Osteocyte (in vitro differentiated cells): ENCODE measurements around the gene MTF2. TPM values are rescaled to one million over a fixed set of nuclear protein-coding genes. Genes with fewer than 3 reads are reported as not detected.

ENCODE experiments used
- DNase-seq: peaks from one replicate; pipeline ENCODE4 v3.0.0; 2021; ENCODE audit warnings: mixed read lengths; ENCODE audit not compliant: unreplicated experiment; ENCODE audit errors: extremely low spot score
- H3K27ac Mint-ChIP-seq: one replicate; pipeline ENCODE4 v1.8.0; 2021; ENCODE audit warnings: mild to moderate bottlenecking, mixed read lengths; ENCODE audit not compliant: unreplicated experiment
- H3K27me3 Mint-ChIP-seq: one replicate; pipeline ENCODE4 v1.8.0; 2021; ENCODE audit warnings: mixed read lengths; ENCODE audit not compliant: unreplicated experiment
- H3K36me3 Mint-ChIP-seq: one replicate; pipeline ENCODE4 v1.8.0; 2021; ENCODE audit warnings: mixed read lengths; ENCODE audit not compliant: unreplicated experiment
- H3K4me1 Mint-ChIP-seq: one replicate; pipeline ENCODE4 v1.8.0; 2021; ENCODE audit warnings: mixed read lengths; ENCODE audit not compliant: unreplicated experiment
- H3K4me3 Mint-ChIP-seq: one replicate; pipeline ENCODE4 v1.8.0; 2021; ENCODE audit warnings: mild to moderate bottlenecking, moderate library complexity, mixed read lengths; ENCODE audit not compliant: unreplicated experiment
- H3K9me3 Mint-ChIP-seq: one replicate; pipeline ENCODE4 v1.8.0; 2021; ENCODE audit warnings: mixed read lengths; ENCODE audit not compliant: unreplicated experiment
- CTCF ChIP-seq: fragments of 200-600 bp; sonication (generic); IDR thresholded peaks from 2 replicates; pipeline ENCODE4 v1.5.0; 2021; ENCODE audit warnings: antibody characterized with exemption, mild to moderate bottlenecking, moderate library complexity
- total RNA-seq: library from RNA; stranded (reverse); gene quantifications from 2 replicates; pipeline ENCODE4 v1.2.1, GENCODE V29; 2021

The MTF2 gene
- total RNA-seq, 1 donor from 2014 or later = 24.9 TPM

- Mint-ChIP-seq H3K4me3 (peak overlapping the region; percentile 98), H3K4me1 (peaks cover 37% of the 10 kb centered on the region), H3K36me3 (peaks cover 2% of the 10 kb centered on the region), H3K27me3 (no peaks in the 10 kb centered on the region), H3K9me3 (no peaks in the 10 kb centered on the region), H3K27ac (peak overlapping the region; percentile 99)
- DNase-seq = no peak
- TF ChIP-seq CTCF = no peak
Measured at GRCh38 chr1:93177991-93178390, 98.9 kb downstream of the MTF2 start.

GRCh38 chr1:93178418-93178817 lies 99.3 kb downstream of the MTF2 start:
- H3K36me3 Mint-ChIP-seq = peaks cover 2% of the 10 kb centered on the region
- H3K9me3 Mint-ChIP-seq = no peaks in the 10 kb centered on the region
- H3K27ac Mint-ChIP-seq = peak overlapping the region; percentile 99
- TF ChIP-seq CTCF = no peak
- H3K4me1 Mint-ChIP-seq = peaks cover 33% of the 10 kb centered on the region
- no peak for DNase-seq
- no peaks in the 10 kb centered on the region for H3K27me3 Mint-ChIP-seq
- peak overlapping the region; percentile 98 for H3K4me3 Mint-ChIP-seq

- peak; percentile 34 for TF ChIP-seq CTCF
- H3K4me1 Mint-ChIP-seq = peaks cover 30% of the 10 kb centered on the region
- no peaks in the 10 kb centered on the region for H3K9me3 Mint-ChIP-seq
- peak within 1 kb of the TSS; percentile 98 for H3K4me3 Mint-ChIP-seq
- DNase-seq = peak; percentile 99
- no peaks in the 10 kb centered on the region for H3K27me3 Mint-ChIP-seq
- H3K36me3 Mint-ChIP-seq = peaks cover 2% of the 10 kb centered on the region
- peak within 1 kb of the TSS; percentile 99 for H3K27ac Mint-ChIP-seq
Measured at GRCh38 chr1:93179886-93180722, 101.0 kb downstream of the MTF2 start, which contains the start of gene TMED5. TSS of gene TMED5 (minus strand) at chr1:93180413. CDS start at chr1:93180242, 171 bp downstream.

GRCh38 chr1:93180723-93181613 lies 101.9 kb downstream of the MTF2 start, which contains the start of gene CCDC18:
TSS of gene CCDC18 (plus strand) at chr1:93180724. CDS start at chr1:93183362, 2,638 bp downstream.
- H3K27me3 Mint-ChIP-seq = no peaks in the 10 kb centered on the region
- peaks cover 30% of the 10 kb centered on the region for H3K4me1 Mint-ChIP-seq
- TF ChIP-seq CTCF = no peak
- peaks cover 2% of the 10 kb centered on the region for H3K36me3 Mint-ChIP-seq
- no peak for DNase-seq
- peak within 1 kb of the TSS; percentile 99 for H3K27ac Mint-ChIP-seq
- H3K9me3 Mint-ChIP-seq = no peaks in the 10 kb centered on the region
- peak within 1 kb of the TSS; percentile 98 for H3K4me3 Mint-ChIP-seq
